ENCODE data around the gene COPS6.
A peak's percentile ranks its signal among the peaks of the same experiment; 100 is the strongest.

COPS6 gene

DNA sequence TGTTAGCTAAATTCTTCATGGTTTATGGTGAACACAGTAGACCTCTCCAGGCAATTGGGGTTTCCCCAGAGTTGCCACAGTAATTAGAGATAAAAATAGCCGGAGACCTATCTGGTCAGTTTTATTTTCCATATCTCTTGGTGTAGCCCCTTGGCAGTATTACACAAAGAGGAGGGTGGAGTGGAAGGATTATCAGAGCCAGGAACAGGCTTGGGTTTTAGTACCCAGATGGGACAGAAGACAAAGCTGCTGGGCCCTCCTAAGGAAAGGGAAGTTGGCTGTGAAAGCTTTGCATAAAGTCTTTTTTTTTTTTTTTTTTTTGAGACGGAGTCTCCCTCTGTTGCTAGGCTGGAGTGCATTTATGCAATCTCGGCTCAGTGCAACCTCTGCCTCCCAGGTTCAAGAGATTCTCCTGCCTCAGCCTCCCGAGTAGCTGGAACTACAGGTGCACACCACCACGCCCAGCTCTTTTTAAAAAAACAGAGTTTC is 29.5 kb upstream of the COPS6 start (continued):
- TF ChIP-seq ZNF112 (tag by site-specific recombination; IDR thresholded peaks at IDR 0.05) (no peak), ZNF138 (tag by site-specific recombination; IDR thresholded peaks at IDR 0.05; ENCODE audit: borderline replicate concordance) (no peak), ZNF596 (tag by site-specific recombination; IDR thresholded peaks at IDR 0.05) (no peak), ZNF768 (tag by site-specific recombination; IDR thresholded peaks at IDR 0.05) (no peak)
- TF ChIP-seq, protein P1, sequence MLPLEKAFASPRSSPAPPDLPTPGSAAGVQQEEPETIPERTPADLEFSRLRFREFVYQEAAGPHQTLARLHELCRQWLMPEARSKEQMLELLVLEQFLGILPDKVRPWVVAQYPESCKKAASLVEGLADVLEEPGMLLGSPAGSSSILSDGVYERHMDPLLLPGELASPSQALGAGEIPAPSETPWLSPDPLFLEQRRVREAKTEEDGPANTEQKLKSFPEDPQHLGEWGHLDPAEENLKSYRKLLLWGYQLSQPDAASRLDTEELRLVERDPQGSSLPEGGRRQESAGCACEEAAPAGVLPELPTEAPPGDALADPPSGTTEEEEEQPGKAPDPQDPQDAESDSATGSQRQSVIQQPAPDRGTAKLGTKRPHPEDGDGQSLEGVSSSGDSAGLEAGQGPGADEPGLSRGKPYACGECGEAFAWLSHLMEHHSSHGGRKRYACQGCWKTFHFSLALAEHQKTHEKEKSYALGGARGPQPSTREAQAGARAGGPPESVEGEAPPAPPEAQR (tag by site-specific recombination; IDR thresholded peaks at IDR 0.05): no peak

DNA sequence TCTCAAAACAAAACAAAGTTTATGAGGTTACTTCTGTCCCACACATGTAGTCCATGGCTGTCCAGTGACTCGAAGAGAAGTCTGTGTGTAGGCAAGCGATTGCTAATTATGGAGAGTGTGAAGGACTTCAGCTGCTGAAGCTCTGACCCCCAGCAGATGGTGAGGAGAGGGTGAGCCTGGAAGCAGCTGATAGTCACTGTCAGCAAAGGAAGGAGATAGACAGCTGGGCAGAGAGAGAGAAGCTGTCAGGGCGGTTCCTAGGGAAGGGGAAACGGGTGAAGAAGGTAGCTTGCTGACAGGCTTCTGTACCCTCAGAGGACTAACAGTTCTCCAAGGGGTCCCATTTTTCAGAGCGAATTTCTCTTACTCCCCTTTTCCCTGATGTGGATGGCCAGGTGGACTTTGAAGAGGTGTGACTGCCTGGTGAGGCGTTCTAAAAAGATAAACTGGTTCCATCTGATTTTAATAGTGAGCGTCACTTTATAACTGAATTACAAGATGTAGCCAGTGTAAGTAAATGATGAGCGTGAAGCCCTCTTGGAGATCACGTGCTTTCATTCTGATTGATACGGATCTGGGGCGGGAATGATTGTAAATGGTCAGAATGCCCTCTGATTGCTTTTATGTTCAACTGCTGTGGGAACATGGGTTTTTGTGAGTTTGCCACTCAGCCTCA is 27.1 kb upstream of the COPS6 start:
- peaks cover 45 to 52% of the 10 kb centered on the region in 2 experiments for H3K36me3 ChIP-seq (ENCODE audit: control insufficient read depth in 2 of 2, insufficient read depth in 1 of 2, low read length in 2 of 2)
- TF ChIP-seq KLF10 (tag by site-specific recombination; IDR thresholded peaks at IDR 0.05) (no peak), ZNF600 (tag by site-specific recombination; IDR thresholded peaks at IDR 0.05) (peak; percentile 48; the same call in 1 of the 2 replicates), ZNF423 (tag by site-specific recombination; IDR thresholded peaks at IDR 0.05) (no peak), ZNF146 (tag by site-specific recombination; IDR thresholded peaks at IDR 0.05) (no peak), ZNF510 (tag by site-specific recombination; IDR thresholded peaks at IDR 0.05; ENCODE audit: insufficient replicate concordance) (no peak), IKZF3 (tag by site-specific recombination; IDR thresholded peaks at IDR 0.05) (no peak), ZNF324 (tag by site-specific recombination; IDR thresholded peaks at IDR 0.05) (no peak)
- H3K27ac ChIP-seq (ENCODE audit: extremely low read depth, low read depth, low read length): no peak overlapping the region
- H3K4me1 ChIP-seq (ENCODE audit: control insufficient read depth, insufficient read depth, low read length): no peaks in the 10 kb centered on the region
- no peaks in the 10 kb centered on the region for H3K9me3 ChIP-seq (ENCODE audit: control insufficient read depth, insufficient read depth, low read depth, low read length)
- no peak overlapping the region for H3K4me3 ChIP-seq (ENCODE audit: low read depth, low read length)
- ChIA-PET CTCF (interaction anchor here (0.6 kb wide), 1 partner anchor 70 kb away, joined by 3 read pairs; no protein-coding TSS in a partner anchor), POLR2A (interaction anchor here (0.9 to 1.5 kb wide), 2 partner anchors 12 to 65 kb away, joined by 5 read pairs; partner anchors contain the start of genes MBLAC1 and ZSCAN21)

DNA sequence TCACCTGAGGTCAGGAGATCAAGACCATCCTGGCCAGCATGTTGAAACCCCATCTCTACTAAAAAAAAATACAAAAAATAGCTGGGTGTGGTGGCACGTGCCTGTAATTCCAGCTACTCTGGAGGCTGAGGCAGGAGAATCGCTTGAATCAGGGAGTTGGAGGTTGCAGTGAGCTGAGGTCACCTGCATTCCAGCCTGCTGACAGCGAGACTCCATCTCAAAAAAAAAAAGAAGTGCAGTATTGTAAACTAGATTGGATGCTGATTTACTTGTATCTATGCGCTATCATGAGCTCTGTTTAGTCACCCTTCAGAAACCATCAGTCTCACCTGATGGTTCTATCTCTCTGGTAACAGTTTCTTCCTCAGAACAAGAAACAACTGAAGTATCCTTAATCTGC is 25.4 kb upstream of the COPS6 start:
- no peak overlapping the region for H3K27ac ChIP-seq (ENCODE audit: extremely low read depth, low read depth, low read length)
- CTCF ChIA-PET: interaction anchor here (0.6 to 1.1 kb wide), 2 partner anchors 10 to 212 kb away, joined by 3 to 4 read pairs; no protein-coding TSS in a partner anchor
- H3K4me3 ChIP-seq (ENCODE audit: low read depth, low read length): no peak overlapping the region
- POLR2A ChIA-PET: interaction anchor here (0.5 kb wide), 2 partner anchors 37 to 38 kb away, joined by 3 read pairs; no protein-coding TSS in a partner anchor
- no peaks in the 10 kb centered on the region for H3K9me3 ChIP-seq (ENCODE audit: control insufficient read depth, insufficient read depth, low read depth, low read length)
- H3K4me1 ChIP-seq (ENCODE audit: control insufficient read depth, insufficient read depth, low read length): no peaks in the 10 kb centered on the region
- H3K36me3 ChIP-seq (ENCODE audit: control insufficient read depth in 2 of 2, insufficient read depth in 1 of 2, low read length in 2 of 2): peaks cover 35% of the 10 kb centered on the region in 2 experiments
- TF ChIP-seq ZNF658 (tag by site-specific recombination; IDR thresholded peaks at IDR 0.05): no peak
- TF ChIP-seq, protein P2, sequence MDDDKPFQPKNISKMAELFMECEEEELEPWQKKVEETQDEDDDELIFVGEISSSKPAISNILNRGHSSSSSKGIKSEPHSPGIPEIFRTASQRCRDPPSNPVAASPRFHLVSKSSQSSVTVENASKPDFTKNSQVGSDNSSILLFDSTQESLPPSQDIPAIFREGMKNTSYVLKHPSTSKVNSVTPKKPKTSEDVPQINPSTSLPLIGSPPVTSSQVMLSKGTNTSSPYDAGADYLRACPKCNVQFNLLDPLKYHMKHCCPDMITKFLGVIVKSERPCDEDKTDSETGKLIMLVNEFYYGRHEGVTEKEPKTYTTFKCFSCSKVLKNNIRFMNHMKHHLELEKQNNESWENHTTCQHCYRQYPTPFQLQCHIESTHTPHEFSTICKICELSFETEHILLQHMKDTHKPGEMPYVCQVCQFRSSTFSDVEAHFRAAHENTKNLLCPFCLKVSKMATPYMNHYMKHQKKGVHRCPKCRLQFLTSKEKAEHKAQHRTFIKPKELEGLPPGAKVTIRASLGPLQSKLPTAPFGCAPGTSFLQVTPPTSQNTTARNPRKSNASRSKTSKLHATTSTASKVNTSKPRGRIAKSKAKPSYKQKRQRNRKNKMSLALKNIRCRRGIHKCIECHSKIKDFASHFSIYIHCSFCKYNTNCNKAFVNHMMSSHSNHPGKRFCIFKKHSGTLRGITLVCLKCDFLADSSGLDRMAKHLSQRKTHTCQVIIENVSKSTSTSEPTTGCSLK (tag by site-specific recombination; IDR thresholded peaks at IDR 0.05): no peak
- TF ChIP-seq HOXA7 (CRISPR knock-in tag; IDR thresholded peaks at IDR 0.05; ENCODE audit: borderline replicate concordance): no peak
- TF ChIP-seq ZNF433 (tag by site-specific recombination; IDR thresholded peaks at IDR 0.05; ENCODE audit: low read depth): no peak
- no peak for TF ChIP-seq GLI2 (tag by site-specific recombination; IDR thresholded peaks at IDR 0.05; ENCODE audit: borderline replicate concordance, low read depth)
- no peak for TF ChIP-seq ZNF114 (tag by site-specific recombination; IDR thresholded peaks at IDR 0.05)
- TF ChIP-seq ZNF660 (tag by site-specific recombination; IDR thresholded peaks at IDR 0.05): no peak
- no peak for TF ChIP-seq ZNF239 (tag by site-specific recombination; IDR thresholded peaks at IDR 0.05)
- TF ChIP-seq, protein P3, sequence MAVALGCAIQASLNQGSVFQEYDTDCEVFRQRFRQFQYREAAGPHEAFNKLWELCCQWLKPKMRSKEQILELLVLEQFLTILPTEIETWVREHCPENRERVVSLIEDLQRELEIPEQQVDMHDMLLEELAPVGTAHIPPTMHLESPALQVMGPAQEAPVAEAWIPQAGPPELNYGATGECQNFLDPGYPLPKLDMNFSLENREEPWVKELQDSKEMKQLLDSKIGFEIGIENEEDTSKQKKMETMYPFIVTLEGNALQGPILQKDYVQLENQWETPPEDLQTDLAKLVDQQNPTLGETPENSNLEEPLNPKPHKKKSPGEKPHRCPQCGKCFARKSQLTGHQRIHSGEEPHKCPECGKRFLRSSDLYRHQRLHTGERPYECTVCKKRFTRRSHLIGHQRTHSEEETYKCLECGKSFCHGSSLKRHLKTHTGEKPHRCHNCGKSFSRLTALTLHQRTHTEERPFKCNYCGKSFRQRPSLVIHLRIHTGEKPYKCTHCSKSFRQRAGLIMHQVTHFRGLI (tag by site-specific recombination; IDR thresholded peaks at IDR 0.05): no peak
- TF ChIP-seq ZNF707 (tag by site-specific recombination; IDR thresholded peaks at IDR 0.05): no peak
- no peak for TF ChIP-seq ZNF623 (tag by site-specific recombination; IDR thresholded peaks at IDR 0.05)
- no peak for TF ChIP-seq GLIS1 (tag by site-specific recombination; IDR thresholded peaks at IDR 0.05)

Measured in HEK293 (cell line).